GM18951 (cell line): Measurements from ENCODE around the gene ETDA.

Experiments
- POLR2A ChIP-seq: IDR thresholded peaks from 4 replicates; pipeline ENCODE4 v1.6.1; 2011; ENCODE audit warnings: mild to moderate bottlenecking; ENCODE audit not compliant: insufficient read length, insufficient read depth; ENCODE audit errors: extremely low read depth
- in situ Hi-C: fragments of 300-500 bp; cut with MboI; formaldehyde crosslinking; loops from one replicate; pipeline ENCODE4 v1.12.0; 2022; ENCODE audit warnings: low sequenced_read_pairs, mixed read lengths, inconsistent platforms; ENCODE audit not compliant: unreplicated experiment

ETDA gene

DNA sequence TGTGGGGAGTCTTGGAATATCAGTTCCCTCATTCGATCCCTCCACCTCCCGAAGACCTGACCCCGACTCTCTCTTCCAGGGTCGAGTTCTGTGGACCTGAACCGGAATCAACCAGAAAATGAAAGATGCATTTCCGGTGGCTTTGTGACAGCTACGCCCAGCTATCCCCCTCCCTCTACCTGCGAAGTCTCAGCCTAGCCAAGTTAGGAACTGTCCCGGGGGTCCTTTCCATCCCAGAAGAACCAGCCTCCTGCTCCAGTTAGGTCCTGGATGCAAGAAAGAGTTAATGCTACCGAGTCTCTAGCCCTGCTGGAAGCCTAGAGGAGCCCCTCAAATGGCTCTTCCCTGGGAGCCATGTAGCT is 44.1 kb downstream of the ETDA start:
- in situ Hi-C loops, result no loop called here
- TF ChIP-seq POLR2A, result no peak

GRCh38 chrX:135302269-135302873 is 50.5 kb downstream of the ETDA start:
- no peak for TF ChIP-seq POLR2A
- in situ Hi-C loops, result no loop called here
